KMS-11 (cell line): ENCODE data around the gene MAPK8IP3.

Source experiments
- H2AFZ ChIP-seq: fragments of 200-600 bp; sonication (generic); 2 replicates; pipeline ENCODE4 v1.6.1; 2016; ENCODE audit warnings: antibody characterized with exemption, mixed run types, low read depth
- H3K27ac ChIP-seq: fragments of 200-600 bp; sonication (generic); 2 replicates; pipeline ENCODE4 v1.6.1; 2016; ENCODE audit warnings: mild to moderate bottlenecking, mixed run types
- H3K27me3 ChIP-seq: fragments of 200-600 bp; sonication (generic); 2 replicates; pipeline ENCODE4 v1.6.1; 2017; ENCODE audit warnings: mild to moderate bottlenecking, low read depth, mixed run types, moderate library complexity; ENCODE audit not compliant: insufficient read depth
- H3K36me3 ChIP-seq: fragments of 200-600 bp; sonication (generic); 2 replicates; pipeline ENCODE4 v1.6.1; 2017; ENCODE audit warnings: mild to moderate bottlenecking, mixed run types; ENCODE audit not compliant: insufficient read depth
- H3K4me1 ChIP-seq: fragments of 200-600 bp; sonication (generic); 2 replicates; pipeline ENCODE4 v1.6.1; 2016; ENCODE audit warnings: mild to moderate bottlenecking, low read depth, mixed run types; ENCODE audit not compliant: poor library complexity, severe bottlenecking
- H3K4me2 ChIP-seq: fragments of 200-600 bp; sonication (generic); 2 replicates; pipeline ENCODE4 v1.7.0; 2016; ENCODE audit warnings: mild to moderate bottlenecking, mixed run types
- H3K4me3 ChIP-seq: fragments of 200-600 bp; sonication (generic); IDR thresholded peaks from 2 replicates; pipeline ENCODE4 v1.6.1; 2017; ENCODE audit warnings: low read depth, low read length, mixed read lengths; ENCODE audit not compliant: insufficient read depth
- H3K79me2 ChIP-seq: fragments of 200-600 bp; sonication (generic); 2 replicates; pipeline ENCODE4 v1.6.1; 2016; ENCODE audit warnings: low read depth, mixed run types; ENCODE audit not compliant: insufficient read depth
- H3K9ac ChIP-seq: fragments of 200-600 bp; sonication (generic); 2 replicates; pipeline ENCODE4 v1.6.1; 2016; ENCODE audit warnings: mild to moderate bottlenecking, mixed run types
- H4K20me1 ChIP-seq: fragments of 200-600 bp; sonication (generic); 2 replicates; pipeline ENCODE4 v1.6.1; 2016; ENCODE audit warnings: mild to moderate bottlenecking, mixed run types; ENCODE audit not compliant: insufficient read depth
- TF ChIP-seq, protein P1 (sequence below): fragments of 200-600 bp; sonication (generic); conservative IDR thresholded peaks from 2 replicates; pipeline ENCODE4 v1.6.1; 2017; ENCODE audit warnings: low read depth, mild to moderate bottlenecking, antibody characterized with exemption, low read length, moderate library complexity, mixed read lengths

MAPK8IP3 gene

DNA sequence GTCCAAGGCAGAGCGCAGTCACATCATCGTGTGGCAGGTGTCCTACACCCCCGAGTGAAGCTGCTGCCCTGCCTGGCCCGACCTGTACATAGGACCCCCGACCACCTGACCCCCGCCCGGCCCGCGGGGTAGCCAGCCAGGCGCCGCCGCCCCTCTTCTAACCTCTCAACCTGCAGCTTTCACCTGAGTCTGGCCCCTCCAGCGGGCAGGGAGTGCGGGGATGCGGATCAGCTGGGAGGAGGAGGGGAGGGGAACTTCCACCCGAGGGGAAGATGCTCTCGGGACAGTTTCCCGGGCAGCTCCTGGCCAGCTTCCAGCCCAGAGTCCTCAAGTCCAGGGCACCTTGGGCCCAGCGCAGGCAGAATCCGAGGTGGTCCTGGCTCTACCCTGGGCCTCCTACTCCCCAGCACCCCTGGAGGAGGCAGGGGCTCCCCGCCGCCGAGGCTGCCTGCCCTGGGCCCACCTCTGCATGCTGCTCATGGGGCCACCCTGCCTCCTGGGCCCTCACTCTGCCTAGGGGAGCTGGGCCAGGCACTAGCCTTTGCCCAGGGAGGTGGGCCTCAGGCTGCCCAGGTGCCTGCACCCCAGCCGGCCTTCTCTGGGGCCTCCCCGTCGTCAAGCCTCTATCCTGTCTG, 62.9 kb downstream of the MAPK8IP3 start:
- Histone ChIP-seq H3K4me3 (no peak overlapping the region), H3K4me1 (peaks cover 5% of the 10 kb centered on the region), H3K27me3 (no peaks in the 10 kb centered on the region), H3K9ac (no peak overlapping the region), H2AFZ (no peak overlapping the region), H4K20me1 (no peaks in the 10 kb centered on the region), H3K4me2 (no peak overlapping the region), H3K79me2 (peaks cover 25% of the 10 kb centered on the region), H3K27ac (no peak overlapping the region), H3K36me3 (no peaks in the 10 kb centered on the region)
- TF ChIP-seq, protein P1, sequence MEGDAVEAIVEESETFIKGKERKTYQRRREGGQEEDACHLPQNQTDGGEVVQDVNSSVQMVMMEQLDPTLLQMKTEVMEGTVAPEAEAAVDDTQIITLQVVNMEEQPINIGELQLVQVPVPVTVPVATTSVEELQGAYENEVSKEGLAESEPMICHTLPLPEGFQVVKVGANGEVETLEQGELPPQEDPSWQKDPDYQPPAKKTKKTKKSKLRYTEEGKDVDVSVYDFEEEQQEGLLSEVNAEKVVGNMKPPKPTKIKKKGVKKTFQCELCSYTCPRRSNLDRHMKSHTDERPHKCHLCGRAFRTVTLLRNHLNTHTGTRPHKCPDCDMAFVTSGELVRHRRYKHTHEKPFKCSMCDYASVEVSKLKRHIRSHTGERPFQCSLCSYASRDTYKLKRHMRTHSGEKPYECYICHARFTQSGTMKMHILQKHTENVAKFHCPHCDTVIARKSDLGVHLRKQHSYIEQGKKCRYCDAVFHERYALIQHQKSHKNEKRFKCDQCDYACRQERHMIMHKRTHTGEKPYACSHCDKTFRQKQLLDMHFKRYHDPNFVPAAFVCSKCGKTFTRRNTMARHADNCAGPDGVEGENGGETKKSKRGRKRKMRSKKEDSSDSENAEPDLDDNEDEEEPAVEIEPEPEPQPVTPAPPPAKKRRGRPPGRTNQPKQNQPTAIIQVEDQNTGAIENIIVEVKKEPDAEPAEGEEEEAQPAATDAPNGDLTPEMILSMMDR, result no peak

DNA sequence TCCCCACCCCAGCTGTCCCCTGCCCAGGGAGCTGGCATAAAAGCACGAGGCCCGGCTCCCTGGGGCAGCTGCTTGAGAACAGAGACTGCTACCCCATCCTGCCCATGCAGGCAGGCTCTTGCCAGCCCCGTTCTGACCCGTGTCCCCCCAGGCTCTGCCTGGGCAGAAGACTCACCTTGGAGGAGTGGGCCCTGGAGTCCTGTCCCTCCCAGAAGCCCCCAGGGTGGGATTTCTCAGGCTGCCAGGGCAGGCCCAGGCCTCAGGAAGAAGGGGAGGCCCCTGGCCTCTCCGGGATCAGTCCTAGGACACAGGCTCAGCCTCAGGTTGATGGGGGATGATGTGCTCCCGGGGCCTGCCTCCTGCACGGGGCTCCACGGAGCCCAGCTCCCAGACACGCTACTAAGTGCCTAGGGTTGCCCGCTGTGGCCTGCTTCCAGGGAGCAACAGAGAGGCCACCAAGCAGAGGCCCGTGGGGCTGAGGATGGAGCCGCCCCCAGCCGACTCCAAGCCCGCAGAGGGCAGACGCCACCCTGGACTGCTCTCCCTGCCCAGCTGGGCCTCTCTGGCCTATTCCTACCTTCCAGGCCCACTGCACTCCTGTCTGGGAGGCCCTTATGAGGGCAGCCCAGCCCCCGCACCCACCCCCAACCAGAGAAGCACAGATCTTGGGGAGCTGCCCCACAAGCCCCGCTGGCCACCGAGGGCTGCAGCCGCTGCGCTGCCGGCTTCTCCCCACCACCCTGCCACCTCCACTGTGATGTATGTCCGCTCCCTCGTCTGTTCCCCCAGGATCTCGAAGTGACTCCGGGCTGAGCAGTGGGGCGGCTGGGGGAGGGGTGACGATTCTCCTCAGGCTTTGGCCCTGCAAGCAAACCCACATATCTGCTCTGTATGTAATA, 63.7 kb downstream of the MAPK8IP3 start:
- Histone ChIP-seq H3K4me1 (peaks cover 13% of the 10 kb centered on the region), H3K9ac (no peak overlapping the region), H4K20me1 (no peaks in the 10 kb centered on the region), H3K27ac (no peak overlapping the region), H2AFZ (no peak overlapping the region), H3K36me3 (no peaks in the 10 kb centered on the region), H3K79me2 (peaks cover 33% of the 10 kb centered on the region), H3K4me2 (0 out of 2 replicates have a peak overlapping the region, but pooled peaks have one; percentile 91), H3K4me3 (no peak overlapping the region), H3K27me3 (no peaks in the 10 kb centered on the region)
- TF ChIP-seq, protein P1, result no peak

DNA sequence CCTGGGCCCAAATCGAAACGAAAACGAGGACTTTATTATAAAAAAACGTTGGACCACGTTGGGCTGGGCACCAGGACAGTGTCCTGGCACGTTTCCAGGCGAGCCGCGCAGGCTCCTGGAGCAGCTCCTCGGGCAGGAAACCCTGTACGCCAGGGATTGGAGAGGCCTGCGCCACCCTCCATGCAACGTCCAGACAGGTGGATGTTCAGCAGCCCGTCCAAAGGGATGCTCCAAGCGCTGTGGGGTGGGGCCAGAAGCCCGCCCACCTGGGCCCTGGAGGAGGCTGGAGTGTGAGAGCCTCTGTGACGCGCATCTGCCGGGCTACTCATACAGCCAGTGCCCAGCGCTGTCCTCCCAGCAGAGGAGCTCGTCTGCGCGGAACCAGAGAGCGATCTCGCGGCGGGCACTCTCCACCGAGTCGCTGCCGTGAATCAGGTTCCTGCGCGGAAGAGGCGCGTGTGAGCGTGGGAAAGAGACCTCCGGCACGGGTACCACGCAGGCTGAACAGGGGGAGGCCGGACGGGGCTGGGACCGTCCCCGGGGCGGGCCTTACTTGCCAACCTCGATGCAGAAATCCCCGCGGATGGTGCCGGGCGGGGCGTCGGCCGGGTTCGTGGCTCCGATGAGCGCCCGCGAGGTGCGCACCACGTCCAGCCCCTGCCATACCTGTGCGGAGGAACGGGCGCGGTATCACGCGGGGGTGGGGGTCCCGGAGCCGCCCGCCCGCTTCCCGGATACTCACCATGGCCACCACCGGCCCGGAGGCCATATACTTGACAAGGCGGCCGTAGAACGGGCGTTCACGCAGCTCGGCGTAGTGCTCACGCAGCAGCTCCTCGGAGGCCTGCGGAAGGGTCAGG, 64.6 kb downstream of the MAPK8IP3 start:
- H2AFZ ChIP-seq, result no peak overlapping the region
- H3K36me3 ChIP-seq, result no peaks in the 10 kb centered on the region
- peak overlapping the region; percentile 89; the same call in 1 of the 2 replicates for H3K9ac ChIP-seq
- peaks cover 19% of the 10 kb centered on the region for H3K4me1 ChIP-seq
- peak overlapping the region; percentile 91 for H3K4me2 ChIP-seq
- H4K20me1 ChIP-seq, result no peaks in the 10 kb centered on the region
- H3K27ac ChIP-seq, result no peak overlapping the region; the same call in 1 of the 2 replicates
- no peak overlapping the region for H3K4me3 ChIP-seq
- TF ChIP-seq, protein P1, result no peak
- no peaks in the 10 kb centered on the region for H3K27me3 ChIP-seq
- peaks cover 41% of the 10 kb centered on the region for H3K79me2 ChIP-seq

DNA sequence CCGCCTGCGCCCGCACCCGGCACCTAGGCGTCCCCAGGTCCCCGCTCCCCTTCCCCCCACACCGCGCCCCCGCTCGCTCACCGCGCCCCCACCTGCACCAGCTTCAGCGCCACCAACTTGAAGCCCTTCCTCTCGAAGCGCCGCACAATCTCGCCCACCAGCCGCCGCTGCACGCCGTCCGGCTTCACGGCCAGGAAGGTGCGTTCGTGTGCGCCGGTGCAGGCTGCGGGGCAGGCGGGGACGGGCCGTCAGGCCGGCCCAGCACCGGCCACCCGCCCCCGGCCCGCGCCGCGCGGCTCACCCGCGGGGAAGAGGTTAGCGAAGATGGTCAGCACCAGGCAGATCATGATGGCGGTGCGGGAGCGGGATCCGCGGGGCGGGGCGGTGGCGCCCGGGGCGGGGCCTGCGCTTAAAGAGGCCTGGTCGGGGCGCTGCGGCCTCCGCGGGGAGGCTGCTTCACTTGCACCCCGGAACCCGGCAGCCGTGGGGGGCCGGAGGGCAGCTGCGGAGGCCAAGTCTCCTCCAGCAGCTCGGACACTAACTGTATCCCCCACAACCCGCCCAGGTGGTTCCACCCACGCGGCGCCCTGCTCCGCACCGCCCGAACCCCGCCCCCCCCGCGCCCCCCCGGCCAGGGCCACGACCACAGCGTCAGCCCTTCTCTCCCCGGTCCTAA, 65.3 kb downstream of the MAPK8IP3 start, which contains the start of gene NME3:
NME3 (minus strand) TSS at position 356 of the 676 bp plus-strand sequence; CDS start at position 347, 9 bp downstream.
- no peaks in the 10 kb centered on the region for H4K20me1 ChIP-seq
- H2AFZ ChIP-seq, result peak within 1 kb of the TSS; percentile 41; the same call in 1 of the 2 replicates
- peak within 1 kb of the TSS; percentile 82 for H3K27ac ChIP-seq
- H3K4me3 ChIP-seq, result no peak within 1 kb of the TSS
- peak within 1 kb of the TSS; percentile 89 for H3K9ac ChIP-seq
- peaks cover 41% of the 10 kb centered on the region for H3K79me2 ChIP-seq
- no peaks in the 10 kb centered on the region for H3K36me3 ChIP-seq
- H3K27me3 ChIP-seq, result no peaks in the 10 kb centered on the region
- TF ChIP-seq, protein P1, result no peak
- peaks cover 19% of the 10 kb centered on the region for H3K4me1 ChIP-seq
- peak within 1 kb of the TSS; percentile 91 for H3K4me2 ChIP-seq
